HG02981 (cell line): ENCODE data around the gene COPZ2.
"Not testable (repeated sequence)": the region's sequence is repeated elsewhere in the genome, so short reads cannot be mapped to it uniquely, and the experiment has no call there.

ENCODE experiments used
- ATAC-seq: cut with Tn5 transposase; IDR thresholded peaks from one replicate; pipeline ENCODE4 v1.9.1; 2021; ENCODE audit warnings: mild to moderate bottlenecking, moderate library complexity; ENCODE audit not compliant: unreplicated experiment

The COPZ2 gene

DNA sequence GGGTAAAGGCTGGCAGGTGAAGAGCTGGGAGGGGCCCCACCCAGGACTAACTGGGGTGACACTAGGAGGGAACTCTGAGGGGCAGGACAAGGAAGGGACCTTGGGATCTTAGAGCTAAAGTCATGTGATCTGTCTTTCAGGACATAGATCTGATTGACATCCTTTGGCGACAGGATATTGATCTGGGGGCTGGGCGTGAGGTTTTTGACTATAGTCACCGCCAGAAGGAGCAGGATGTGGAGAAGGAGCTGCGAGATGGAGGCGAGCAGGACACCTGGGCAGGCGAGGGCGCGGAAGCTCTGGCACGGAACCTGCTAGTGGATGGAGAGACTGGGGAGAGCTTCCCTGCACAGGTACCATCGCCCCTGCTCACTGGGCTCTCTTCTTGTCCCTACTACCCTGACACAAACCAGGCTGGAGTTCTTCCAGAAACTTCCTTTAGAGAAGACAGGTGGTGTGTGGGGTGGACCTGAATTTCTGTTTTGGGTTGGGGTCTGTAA, 18.7 kb upstream of the COPZ2 start:
- ATAC-seq = no peak

DNA sequence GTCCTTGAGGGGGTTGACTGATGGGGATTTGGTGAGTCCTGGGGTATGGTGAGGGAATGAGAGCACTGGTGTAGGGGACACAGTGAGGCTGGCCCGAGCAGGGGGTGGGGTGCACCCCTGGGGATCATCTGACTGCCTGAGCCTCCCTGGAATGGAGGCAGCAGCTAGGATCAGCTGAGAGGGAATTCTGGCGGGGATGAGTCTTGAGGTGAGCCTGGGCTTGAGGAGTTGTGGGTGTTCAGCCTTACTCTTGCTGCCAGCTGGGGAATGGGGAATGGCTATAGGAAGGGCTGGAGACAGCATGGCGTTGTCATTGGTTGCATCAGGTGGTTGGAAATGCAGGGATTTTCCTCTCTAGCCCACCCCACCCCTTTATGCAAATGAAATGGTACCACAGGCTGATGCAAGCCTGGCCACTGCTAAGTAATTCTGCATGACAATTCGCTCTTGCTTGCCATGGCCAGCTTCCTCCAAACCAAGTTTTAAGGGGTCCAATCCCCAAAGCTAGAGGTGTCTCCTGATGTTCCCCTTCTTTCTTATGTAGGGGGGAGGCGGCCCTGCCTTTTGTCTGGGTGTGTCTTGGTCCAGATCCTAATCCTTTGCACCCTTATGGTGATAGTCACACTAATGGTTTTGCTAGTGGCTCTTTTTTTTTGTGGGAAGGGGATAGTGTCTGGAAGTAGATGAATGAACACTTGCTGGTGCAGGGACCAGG, 18.1 kb upstream of the COPZ2 start:
- no peak for ATAC-seq

DNA sequence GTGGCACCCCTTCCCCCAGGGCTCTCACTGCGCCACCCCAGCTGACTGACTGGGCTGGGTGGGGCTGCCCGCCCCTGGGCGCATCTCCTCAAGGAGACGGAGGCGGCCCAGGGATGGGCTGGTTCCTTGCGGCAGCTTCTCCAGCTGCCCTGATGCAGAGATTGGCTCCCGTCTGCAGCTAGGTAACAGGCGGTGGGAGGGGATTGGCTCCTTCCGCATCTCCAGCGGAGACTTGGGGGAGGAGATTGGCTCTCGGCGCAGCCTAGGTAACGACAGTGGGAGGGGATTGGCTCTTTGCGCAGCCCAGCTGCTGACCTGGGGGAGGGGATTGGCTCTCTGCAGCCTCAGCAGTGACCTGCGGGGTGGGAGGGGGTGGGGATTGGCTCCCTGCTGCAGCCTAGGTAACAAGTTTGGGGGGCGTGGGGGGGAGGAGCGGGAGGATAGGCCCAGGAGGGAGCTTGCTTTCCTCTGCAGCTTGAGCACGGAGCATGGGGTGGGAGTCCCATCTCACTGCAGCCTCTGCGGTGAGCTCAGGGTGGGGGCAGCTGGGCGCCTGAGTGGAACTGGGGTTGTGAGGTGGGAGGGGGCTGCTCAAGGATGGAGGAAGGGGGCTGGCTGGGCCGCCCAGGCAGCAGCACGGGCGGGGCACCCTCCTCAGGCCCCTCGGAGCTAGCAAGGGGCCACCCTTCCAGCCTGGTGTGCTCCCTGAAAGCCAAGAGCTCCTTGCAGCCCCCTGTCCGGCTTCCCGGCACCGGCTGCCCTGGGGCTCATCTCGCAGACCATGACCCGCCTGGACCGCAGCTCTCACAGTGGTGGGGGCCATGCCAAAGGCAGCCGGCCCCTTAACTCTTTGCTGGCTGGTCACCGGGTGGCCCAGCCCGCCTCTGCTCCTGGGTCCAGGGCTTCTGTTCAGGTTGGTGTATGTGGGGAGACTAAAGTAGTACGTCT, 16.9 kb upstream of the COPZ2 start:
- ATAC-seq = no peak

DNA sequence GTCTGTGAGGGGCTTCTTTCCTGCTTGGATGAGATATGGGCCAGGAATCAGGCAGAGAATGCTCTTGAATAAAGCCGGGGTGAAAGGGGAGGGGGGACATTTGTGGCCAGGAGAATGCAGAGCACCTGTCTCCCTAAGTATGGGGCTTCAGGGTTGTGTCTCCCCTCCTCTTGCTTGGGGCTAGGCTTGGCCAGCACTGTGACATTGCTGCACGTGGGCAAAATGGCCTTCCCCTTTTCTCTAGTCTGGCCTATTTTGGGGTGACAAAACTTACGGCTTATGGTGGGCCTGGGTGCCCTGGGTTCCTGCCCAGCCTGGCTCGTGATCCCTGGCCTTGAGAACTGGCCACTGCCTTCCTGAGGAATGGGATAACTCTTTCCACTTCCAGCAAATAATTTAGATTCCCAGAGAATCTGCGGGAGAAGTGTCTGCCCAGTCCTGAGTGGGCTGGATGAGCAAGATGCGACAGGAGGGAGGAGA, 16.2 kb upstream of the COPZ2 start:
- no peak for ATAC-seq

DNA sequence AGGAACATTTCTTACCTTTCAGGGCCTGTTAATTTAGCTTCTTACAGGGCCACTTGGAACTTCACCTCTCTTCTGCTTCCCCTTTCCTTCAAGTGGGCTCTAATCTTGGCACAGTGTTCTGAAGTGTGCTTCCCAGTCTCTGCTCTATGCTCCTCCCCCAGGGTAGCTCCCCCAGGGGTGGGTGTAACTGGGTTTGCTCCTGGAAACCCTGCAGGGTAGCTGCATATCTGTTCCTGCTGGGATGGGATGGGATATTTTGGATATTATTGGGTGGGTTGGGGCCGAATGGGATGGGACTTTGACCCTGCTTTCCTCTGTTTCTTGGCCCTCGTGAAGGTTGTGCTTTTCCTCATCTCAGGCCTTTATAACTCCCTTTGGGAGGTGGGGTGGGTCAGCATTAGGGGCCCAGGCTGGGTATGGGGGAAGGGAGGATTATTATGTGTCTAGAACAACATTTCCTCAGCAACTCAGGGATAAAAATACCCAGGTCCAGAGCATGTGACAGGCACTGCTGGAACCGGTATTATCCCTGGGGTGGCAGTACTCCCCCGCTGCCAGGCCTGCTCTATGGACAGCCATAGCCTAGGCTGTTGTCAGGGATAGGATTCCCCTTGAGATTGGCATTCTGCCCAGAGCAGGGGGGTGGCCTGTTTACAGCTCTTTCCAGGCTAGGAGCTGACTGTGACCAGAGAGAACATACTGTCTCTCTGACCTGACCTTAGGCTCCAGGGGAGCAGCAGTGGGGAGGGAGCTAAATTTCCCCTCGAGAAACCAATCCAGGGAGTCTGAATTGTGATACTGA, 15.6 kb upstream of the COPZ2 start:
- no peak for ATAC-seq

DNA sequence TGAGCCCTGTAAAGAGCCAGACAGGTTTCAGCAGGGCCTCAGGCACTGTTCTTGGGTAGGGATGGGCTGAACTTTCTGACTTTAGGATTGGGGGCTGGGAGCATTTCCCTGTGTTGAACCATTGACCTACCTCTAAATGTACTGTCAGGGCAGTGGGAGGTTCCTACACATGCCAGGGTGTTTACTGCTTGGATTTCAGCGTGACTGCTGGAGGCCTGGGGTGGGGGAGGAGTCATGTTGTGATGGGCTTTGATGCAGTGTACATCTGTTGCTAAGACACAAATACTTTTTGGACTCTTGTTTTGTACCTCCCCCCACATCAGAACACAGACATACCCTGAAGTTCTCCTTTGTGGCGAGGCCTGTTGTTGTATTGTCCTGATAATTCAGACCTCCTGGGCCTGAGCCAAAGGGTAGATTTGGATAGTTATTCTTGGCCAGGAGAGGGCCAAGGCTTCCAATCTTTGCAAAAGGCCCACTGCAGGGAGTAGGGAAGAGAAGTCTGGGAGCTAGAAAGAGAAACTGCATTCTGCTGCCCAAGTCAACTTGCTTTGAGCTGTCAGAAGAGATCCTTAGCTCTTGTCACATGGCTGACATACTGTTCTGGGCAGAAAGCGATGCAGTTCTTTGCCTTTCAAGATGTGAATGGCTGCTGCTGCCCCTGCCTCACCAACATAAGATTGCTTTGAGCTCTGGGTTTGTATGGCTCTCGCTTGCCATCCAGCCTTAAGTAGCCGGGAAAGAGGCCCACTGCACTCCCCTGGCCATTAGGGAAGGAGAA, 14.3 kb upstream of the COPZ2 start:
- ATAC-seq = no peak

DNA sequence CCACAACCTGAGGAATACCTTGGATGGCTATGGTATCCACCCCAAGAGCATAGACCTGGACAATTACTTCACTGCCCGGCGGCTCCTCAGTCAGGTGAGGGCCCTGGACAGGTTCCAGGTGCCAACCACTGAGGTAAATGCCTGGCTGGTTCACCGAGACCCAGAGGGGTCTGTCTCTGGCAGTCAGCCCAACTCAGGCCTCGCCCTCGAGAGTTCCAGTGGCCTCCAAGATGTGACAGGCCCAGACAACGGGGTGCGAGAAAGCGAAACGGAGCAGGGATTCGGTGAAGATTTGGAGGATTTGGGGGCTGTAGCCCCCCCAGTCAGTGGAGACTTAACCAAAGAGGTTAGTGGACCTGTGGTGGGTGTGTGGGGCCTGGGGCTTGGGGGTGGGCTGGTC, 13.7 kb upstream of the COPZ2 start:
- no peak for ATAC-seq

DNA sequence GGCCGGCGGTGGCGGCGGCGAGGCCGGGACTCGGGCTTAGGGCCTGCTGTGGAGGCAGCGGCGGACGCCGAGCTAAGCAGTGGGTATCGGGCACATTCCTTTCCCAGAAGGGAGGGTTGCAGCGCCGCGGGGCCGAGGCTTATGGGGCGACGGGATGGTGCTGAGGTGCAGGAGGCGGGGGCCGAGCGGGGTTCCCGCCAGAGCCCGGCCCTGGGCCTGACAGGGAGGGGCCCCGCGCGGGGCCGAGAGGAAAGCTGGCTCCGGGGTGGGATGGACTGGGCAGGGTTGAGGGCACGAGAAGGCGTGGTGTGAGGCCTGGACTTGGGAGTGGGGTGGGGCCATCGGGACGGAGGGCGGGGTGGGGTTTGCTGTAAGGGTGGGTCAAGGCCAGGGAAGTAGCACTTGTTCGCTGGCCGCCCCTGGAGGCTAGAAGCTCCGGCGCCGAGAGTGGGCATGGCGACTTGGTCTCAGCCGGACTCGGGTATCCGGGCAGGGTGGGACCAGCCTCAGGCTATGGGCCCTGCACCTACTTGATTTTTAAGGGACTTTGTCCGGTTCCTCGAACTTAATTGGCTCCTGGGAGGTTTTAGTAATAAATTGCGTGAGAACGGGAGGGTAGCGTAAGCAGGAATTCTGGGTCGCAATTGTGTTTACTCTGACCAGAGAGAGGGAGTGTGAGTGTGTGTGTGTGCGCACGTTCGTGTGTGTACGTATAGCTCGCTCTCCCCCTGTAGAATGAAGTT, 11.0 kb upstream of the COPZ2 start:
- peak; percentile 33 for ATAC-seq

DNA sequence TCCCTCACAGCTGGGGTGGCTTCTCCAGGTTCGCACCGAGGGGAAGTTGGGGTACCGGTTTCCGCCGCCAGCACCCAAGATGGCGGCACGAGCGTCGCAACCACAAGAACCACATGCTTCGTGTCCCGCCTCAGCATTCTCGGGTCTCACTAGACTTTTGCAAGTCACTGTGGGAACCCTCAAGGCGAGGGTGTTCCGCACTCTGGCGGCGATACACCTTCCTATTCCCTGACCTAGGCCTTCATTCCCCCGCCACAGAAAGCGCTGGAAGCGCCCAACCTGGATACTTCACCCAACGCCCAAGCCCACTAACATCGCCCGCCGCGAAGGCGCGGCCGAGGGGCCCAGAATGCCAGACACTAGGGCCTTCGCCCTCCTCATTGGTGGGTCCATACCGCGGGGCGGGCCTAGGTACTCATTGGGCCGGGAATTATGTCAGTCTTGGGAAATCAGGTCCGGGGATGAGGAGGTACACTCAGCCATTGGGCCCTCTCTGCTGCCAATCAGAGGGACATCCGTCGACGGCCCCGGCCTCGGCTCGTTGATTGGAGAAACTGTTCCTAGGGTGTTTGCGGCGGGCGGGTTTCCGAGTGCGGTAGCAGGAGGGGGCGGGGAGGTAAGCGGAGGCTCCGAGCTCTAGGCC, 10.3 kb upstream of the COPZ2 start, which contains the start of gene NFE2L1:
TSS of gene NFE2L1 (plus strand) at position 619 of the 643 bp plus-strand sequence. CDS start 2,760 bp downstream, outside the sequence.
- ATAC-seq = peak; percentile 91

DNA sequence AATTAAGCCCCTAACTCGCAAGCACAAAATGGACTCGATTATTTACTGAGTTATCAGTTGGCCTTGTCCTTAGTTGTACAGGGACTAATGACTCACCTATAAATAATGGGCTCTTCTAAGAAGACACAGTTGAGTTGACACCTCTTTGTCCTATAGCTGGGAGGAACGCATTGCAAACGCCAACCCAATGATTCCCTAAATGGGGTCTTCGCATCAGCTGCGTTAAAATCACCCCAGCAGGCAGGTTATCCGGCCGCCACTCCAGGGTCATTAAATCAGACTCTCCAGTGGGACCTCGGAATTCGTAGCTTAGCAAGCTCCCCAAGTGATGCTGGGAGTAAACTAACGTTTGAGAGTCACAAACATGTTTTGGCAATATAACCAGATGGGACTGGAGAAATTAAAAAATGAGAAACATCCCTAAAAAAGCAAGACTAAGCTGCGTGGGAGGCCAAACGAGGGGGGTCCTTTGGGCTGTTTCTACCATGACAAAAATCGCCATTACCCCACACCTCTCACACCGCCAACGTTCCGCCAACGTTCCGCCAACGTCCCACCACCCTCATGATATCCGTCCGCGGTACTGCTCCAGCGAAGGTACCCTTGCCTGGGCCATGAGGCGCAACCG, 9.6 kb upstream of the COPZ2 start:
- no peak for ATAC-seq

DNA sequence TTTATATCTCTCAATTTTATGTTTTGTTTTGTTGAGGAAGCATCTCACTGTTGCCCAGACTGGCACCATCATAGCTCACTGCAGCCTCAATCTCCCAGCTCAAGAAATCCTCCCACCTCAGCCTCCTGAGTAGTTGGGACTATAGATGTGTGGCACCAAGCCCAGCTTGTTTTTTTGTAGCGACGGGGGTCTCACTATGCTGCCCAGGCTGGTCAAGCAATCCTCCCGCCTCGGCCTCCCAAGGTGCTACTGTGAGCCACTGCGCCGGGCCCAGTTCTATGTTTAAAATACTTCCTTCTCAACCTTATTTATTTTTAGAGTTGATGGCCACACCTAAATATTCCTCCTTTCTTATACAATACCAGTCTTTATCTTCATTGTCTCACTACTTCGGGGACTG, 8.7 kb upstream of the COPZ2 start:
- no peak for ATAC-seq

DNA sequence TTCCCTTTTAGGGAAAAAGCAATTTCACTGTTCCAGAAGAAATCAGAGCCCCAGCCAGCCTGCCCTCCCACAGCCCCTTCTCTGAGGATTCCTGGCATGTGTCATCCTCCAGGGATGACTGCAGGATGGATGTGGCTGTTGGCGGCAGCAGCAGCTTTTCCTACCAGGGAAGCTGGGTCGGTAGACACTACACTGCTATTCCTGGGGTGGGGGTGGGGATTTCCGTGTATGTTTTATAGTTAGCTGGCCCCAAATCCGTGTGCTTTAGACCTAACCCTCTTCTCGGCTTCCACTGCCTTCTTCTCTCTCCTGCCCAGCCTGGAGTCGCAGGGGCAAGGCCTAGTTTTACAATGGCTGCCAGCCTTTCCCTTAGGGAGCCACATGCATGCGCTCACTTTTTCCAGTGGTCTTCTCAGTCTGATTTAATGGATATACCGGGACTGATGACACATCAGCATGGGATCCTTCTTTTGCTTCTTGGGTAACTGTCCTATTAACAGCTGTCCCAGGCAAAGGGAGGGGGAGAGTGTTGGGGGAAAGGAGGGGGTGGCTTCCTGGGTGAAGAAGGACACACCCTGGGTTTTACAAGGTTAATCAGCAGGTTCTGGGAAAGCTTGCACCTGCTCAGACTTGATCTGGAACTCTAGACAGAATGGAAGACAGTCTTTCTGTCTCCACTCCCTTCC, 7.9 kb upstream of the COPZ2 start:
- no peak for ATAC-seq

DNA sequence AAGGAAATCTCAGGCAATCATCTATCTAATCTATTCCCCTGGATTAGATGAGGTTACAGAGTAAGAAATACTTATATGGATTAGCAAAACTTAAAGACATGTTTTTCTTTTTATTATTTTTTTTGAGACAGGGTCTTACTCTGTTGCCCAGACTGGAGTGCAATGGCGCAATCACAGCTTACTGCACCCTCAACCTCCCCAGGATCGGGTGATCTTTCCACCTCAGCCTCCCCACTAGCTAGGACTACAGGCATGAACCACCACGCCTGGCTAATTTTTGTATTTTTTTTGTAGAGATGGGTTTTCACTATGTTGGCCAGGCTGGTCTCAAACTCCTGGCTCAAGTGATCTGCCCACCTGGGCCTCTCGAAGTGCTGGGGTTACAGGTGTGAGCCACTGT, 7.3 kb upstream of the COPZ2 start:
- ATAC-seq = no peak

DNA sequence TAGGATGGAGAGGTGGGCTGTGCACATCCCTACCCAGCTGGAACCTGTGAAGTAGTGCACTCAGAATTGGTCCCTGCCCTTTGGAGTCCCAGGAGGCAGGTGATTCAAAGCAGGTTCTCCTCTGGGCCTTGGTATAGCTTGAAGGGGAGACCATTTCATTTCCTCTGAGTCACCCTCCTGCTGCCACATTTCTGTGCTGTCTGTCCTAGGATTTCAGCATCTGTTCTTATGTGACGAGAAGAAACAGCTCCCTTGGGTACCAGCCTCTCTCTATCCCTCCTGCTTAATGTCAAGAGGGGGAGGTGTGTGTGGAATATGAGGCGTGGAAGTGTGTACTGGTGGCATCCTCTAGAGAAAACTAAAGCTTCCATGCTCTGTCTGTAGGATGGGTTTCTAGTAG, 5.6 kb upstream of the COPZ2 start:
- no peak for ATAC-seq

DNA sequence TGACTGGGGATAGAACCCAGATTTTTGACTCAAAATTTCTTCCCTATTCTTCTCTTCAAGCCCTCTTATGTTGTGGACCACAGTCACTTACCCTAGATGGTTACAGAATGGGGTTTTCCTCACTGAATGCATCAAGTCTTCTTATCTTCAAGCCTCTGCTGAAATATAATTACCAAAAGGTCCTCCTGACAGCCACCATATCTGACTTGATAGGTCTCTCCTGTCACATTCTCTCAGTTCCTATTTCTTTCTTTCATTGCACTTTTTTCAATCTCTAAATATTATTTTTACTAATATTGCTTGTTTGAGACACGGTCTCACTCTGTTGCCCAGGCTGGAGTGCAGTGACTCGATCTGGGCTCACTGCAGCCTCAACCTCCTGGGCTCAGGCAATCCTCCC, 1.1 kb upstream of the COPZ2 start:
- ATAC-seq = no peak

DNA sequence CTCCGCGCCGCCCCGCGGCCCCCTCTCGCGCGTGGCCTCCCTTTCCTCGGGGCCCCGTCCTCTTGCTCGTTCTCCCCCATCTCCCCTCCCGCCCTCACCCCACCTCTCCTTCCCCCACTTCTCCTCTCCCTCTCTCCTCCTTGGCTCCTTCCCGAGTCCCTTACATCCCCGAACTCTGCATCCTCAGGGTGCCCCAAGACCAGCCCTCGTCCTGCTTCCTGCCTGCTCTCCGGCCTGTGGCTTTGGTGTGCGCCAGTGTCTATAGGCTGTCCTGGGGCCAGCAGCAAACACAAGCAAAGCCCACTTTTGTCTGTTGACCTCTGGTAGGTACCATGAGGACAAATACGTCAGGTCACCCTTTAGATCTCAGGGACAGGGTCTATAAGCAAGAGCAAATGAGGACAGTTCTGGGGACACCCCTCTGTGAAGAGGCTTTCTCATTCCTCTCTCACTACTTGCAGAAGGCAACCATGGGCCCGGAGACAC, 284 bp upstream of the COPZ2 start:
- no peak for ATAC-seq

DNA sequence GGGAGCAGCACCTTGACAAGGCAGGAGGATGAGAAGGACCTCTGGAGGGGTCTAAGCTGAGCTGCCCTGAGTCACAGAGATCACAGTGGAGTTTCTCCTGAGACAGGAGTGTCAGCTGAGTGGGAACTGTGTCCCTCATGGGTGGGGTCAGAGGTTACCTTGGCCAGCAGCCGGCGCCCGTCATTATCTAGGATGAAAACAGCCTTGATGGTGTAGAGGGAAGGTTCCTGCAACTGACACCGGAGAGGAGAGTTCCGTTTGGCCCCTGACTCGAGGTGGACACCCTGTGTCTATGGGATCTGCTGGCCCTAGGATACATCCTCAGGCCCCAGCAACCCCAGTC, 933 bp downstream of the COPZ2 start:
- ATAC-seq = no peak

DNA sequence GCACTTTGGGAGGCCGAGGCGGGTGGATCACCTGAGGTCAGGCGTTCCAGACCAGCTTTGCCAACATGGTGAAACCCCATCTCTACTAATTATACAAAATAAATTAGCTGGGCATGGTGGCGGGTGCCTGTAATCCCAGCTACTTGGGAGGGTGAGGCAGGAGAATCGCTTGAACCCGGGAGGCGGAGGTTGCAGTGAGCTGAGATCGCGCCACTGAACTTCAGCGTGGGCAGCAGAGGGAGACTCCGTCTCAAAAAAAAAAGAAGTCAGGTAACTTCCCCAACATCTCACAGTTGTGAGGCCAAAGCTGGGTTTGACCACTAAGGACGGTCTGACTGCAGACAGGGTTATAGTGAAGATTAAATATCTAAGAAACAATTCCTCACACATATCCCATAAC, 2.9 kb downstream of the COPZ2 start:
- not testable (repeated sequence) for ATAC-seq
